Liver (tissue), 9 donors: ENCODE results near the gene DLK1. TPM values are rescaled to one million over a fixed set of nuclear protein-coding genes. Genes with fewer than 3 reads are reported as not detected.

Experiments used
- DNase-seq: peaks from one replicate; pipeline ENCODE4 v3.0.0-alpha.2; 2017; ENCODE audit warnings: low spot score
- H3K27ac ChIP-seq, 2 donors: one replicate each; pipeline ENCODE4 v1.7.0; 2013; ENCODE audit warnings: inconsistent platforms in 2 of 2, low read length in 2 of 2, control low read depth in 1 of 2, low read depth in 1 of 2, mild to moderate bottlenecking in 1 of 2
- H3K27me3 ChIP-seq, 4 donors: one replicate each; pipeline versions ENCODE4 v1.6.1 to v1.7.0; 2013; ENCODE audit warnings: low read length in 3 of 4, inconsistent platforms in 1 of 4, mild to moderate bottlenecking in 1 of 4, moderate library complexity in 1 of 4; ENCODE audit not compliant: control insufficient read depth in 4 of 4, insufficient read depth in 4 of 4
- H3K36me3 ChIP-seq, 4 donors: one replicate each; pipeline versions ENCODE4 v1.6.1 to v1.7.0; 2013; ENCODE audit warnings: low read length in 3 of 4, mild to moderate bottlenecking in 3 of 4, low read depth in 1 of 4, moderate library complexity in 1 of 4; ENCODE audit not compliant: control insufficient read depth in 4 of 4, insufficient read depth in 3 of 4
- H3K4me1 ChIP-seq, 4 donors: one replicate each; pipeline versions ENCODE4 v1.6.1 to v1.7.0; 2013; ENCODE audit warnings: low read length in 3 of 4, mild to moderate bottlenecking in 3 of 4, moderate library complexity in 1 of 4; ENCODE audit not compliant: control insufficient read depth in 4 of 4, insufficient read depth in 4 of 4
- H3K4me3 ChIP-seq, 3 donors: one replicate each; pipeline versions ENCODE4 v1.6.1 to v1.7.0; 2013; ENCODE audit warnings: low read length in 3 of 3, control low read depth in 1 of 3, low read depth in 1 of 3, mild to moderate bottlenecking in 1 of 3
- H3K9ac ChIP-seq, 2 donors: one replicate each; pipeline ENCODE4 v1.7.0; 2013; ENCODE audit warnings: low read length in 2 of 2, mild to moderate bottlenecking in 2 of 2, moderate library complexity in 2 of 2, control low read depth in 1 of 2, low read depth in 1 of 2
- H3K9me3 ChIP-seq, 4 donors: one replicate each; pipeline versions ENCODE4 v1.6.1 to v1.7.0; 2013; ENCODE audit warnings: low read length in 3 of 4; ENCODE audit not compliant: control insufficient read depth in 4 of 4
- ATF3 ChIP-seq: IDR thresholded peaks from 2 replicates; pipeline ENCODE4 v1.6.1; 2016; ENCODE audit warnings: antibody characterized with exemption
- EGR1 ChIP-seq, 2 donors: IDR thresholded peaks; 2 replicates each; pipeline ENCODE4 v1.6.1; 2016 to 2018; ENCODE audit warnings: antibody characterized with exemption in 2 of 2, low read depth in 2 of 2
- FOXA1 ChIP-seq: IDR thresholded peaks from 2 replicates; pipeline ENCODE4 v1.6.1; 2016; ENCODE audit warnings: antibody characterized with exemption
- FOXA2 ChIP-seq: IDR thresholded peaks from 2 replicates; pipeline ENCODE4 v1.6.1; 2016; ENCODE audit warnings: antibody characterized with exemption
- GABPA ChIP-seq, 2 donors: IDR thresholded peaks in 1 of 2; conservative IDR thresholded peaks in 1 of 2; 2 replicates each; pipeline ENCODE4 v1.6.1; 2016; ENCODE audit warnings: antibody characterized with exemption in 2 of 2, mild to moderate bottlenecking in 1 of 2, moderate library complexity in 1 of 2
- HNF4A ChIP-seq, 2 donors: conservative IDR thresholded peaks; 2 replicates each; pipeline ENCODE4 v1.6.1; 2016; ENCODE audit warnings: antibody characterized with exemption in 2 of 2, mild to moderate bottlenecking in 2 of 2
- HNF4G ChIP-seq: IDR thresholded peaks from 2 replicates; pipeline ENCODE4 v1.6.1; 2016; ENCODE audit warnings: antibody characterized with exemption
- JUND ChIP-seq, 2 donors: IDR thresholded peaks; 2 replicates each; pipeline ENCODE4 v1.6.1; 2016; ENCODE audit warnings: antibody characterized with exemption in 2 of 2
- MAX ChIP-seq: IDR thresholded peaks from 2 replicates; pipeline ENCODE4 v1.6.1; 2016; ENCODE audit warnings: antibody characterized with exemption
- NR2F2 ChIP-seq: IDR thresholded peaks from 2 replicates; pipeline ENCODE4 v1.6.1; 2016; ENCODE audit warnings: antibody characterized with exemption
- RAD21 ChIP-seq, 2 donors: IDR thresholded peaks; 2 replicates each; pipeline ENCODE4 v1.6.1; 2016; ENCODE audit warnings: antibody characterized with exemption in 2 of 2, mild to moderate bottlenecking in 2 of 2
- RXRA ChIP-seq, 2 donors: IDR thresholded peaks; 2 replicates each; pipeline ENCODE4 v1.6.1; 2017 to 2018; ENCODE audit warnings: antibody characterized with exemption in 2 of 2, mild to moderate bottlenecking in 1 of 2
- SP1 ChIP-seq: IDR thresholded peaks from 2 replicates; pipeline ENCODE4 v1.6.1; 2018; ENCODE audit warnings: antibody characterized with exemption, mild to moderate bottlenecking
- TAF1 ChIP-seq: conservative IDR thresholded peaks from 2 replicates; pipeline ENCODE4 v1.6.1; 2016; ENCODE audit warnings: antibody characterized with exemption, mild to moderate bottlenecking
- YY1 ChIP-seq: IDR thresholded peaks from 2 replicates; pipeline ENCODE4 v1.6.1; 2016; ENCODE audit warnings: antibody characterized with exemption, mild to moderate bottlenecking
- WGBS: extraction: QIAGEN DNeasy Blood & Tissue Kit; methylation state at CpG from one replicate; pipeline ENCODE4 v1.1.7; 2013; 5-methylcytosine and 5-hydroxymethylcytosine counted together
- polyA plus RNA-seq, 2 donors: library from polyadenylated mRNA; stranded (reverse) in 1 of 2; unstranded in 1 of 2; fragments of 200-250 nt in 1 of 2; fragments of >200 nt in 1 of 2; fragmentation: Nextera tagmentation in 1 of 2; extraction: Ambion mirVana in 1 of 2; gene quantifications; one replicate each; pipeline versions ENCODE4 v1.2.1 to v1.2.3, GENCODE V29; 2013 to 2015
- total RNA-seq, 2 donors: library from RNA; depleted of rRNA; stranded (reverse); fragments of >200 nt; gene quantifications; one replicate each; pipeline ENCODE4 v1.2.3, GENCODE V29; 2014
- TF ChIP-seq, protein P1 (sequence below): IDR thresholded peaks from 2 replicates; pipeline ENCODE4 v1.6.1; 2016; ENCODE audit warnings: antibody characterized with exemption
- TF ChIP-seq, protein P2 (sequence below): IDR thresholded peaks from 2 replicates; pipeline ENCODE4 v1.6.1; 2016; ENCODE audit warnings: antibody characterized with exemption, mild to moderate bottlenecking
- TF ChIP-seq, protein P3 (sequence below): fragments of 150-350 bp; IDR thresholded peaks from 2 replicates; pipeline ENCODE4 v1.5.1; 2017; ENCODE audit warnings: improper control_type of control experiment, low read depth, low read length; ENCODE audit not compliant: missing input control
- donor health status: healthy.
- donor health status: healthy.
- donor health status: healthy.
- donor health status: healthy.
- donor health status: healthy.

Gene DLK1
- total and polyA plus RNA-seq, 4 donors: 0.42 to 331 (median 1.8) TPM; not detected in 1

- Histone ChIP-seq H3K27ac (no peak overlapping the region), H3K4me1 (no peaks in the 10 kb centered on the region), H3K9ac (no peak overlapping the region), H3K9me3 (no peaks in the 10 kb centered on the region), H3K4me3 (no peak overlapping the region), H3K36me3 (no peaks in the 10 kb centered on the region), H3K27me3 (peaks cover 0 to 10% (median 0%) of the 10 kb centered on the region in 4 donors)
- peak; percentile 37 for DNase-seq
- no peak for TF ChIP-seq EGR1 (IDR thresholded peaks at IDR 0.05; ENCODE audit: low read depth in 2 of 2)
- no peak for TF ChIP-seq ATF3
- TF ChIP-seq HNF4G: no peak
- TF ChIP-seq NR2F2: no peak
- TF ChIP-seq, protein P1, sequence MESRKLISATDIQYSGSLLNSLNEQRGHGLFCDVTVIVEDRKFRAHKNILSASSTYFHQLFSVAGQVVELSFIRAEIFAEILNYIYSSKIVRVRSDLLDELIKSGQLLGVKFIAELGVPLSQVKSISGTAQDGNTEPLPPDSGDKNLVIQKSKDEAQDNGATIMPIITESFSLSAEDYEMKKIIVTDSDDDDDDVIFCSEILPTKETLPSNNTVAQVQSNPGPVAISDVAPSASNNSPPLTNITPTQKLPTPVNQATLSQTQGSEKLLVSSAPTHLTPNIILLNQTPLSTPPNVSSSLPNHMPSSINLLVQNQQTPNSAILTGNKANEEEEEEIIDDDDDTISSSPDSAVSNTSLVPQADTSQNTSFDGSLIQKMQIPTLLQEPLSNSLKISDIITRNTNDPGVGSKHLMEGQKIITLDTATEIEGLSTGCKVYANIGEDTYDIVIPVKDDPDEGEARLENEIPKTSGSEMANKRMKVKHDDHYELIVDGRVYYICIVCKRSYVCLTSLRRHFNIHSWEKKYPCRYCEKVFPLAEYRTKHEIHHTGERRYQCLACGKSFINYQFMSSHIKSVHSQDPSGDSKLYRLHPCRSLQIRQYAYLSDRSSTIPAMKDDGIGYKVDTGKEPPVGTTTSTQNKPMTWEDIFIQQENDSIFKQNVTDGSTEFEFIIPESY: no peak
- TF ChIP-seq FOXA1: no peak
- TF ChIP-seq JUND (IDR thresholded peaks at IDR 0.05): no peak
- TF ChIP-seq GABPA (IDR thresholded peaks at IDR 0.05 in 1 of 2, conservative IDR thresholded peaks at IDR 0.05 in 1 of 2): no peak
- TF ChIP-seq TAF1: no peak
- TF ChIP-seq FOXA2: no peak
- TF ChIP-seq RXRA (IDR thresholded peaks at IDR 0.05): no peak
- TF ChIP-seq SP1: no peak
- no peak for TF ChIP-seq RAD21 (IDR thresholded peaks at IDR 0.05)
- TF ChIP-seq, protein P2, sequence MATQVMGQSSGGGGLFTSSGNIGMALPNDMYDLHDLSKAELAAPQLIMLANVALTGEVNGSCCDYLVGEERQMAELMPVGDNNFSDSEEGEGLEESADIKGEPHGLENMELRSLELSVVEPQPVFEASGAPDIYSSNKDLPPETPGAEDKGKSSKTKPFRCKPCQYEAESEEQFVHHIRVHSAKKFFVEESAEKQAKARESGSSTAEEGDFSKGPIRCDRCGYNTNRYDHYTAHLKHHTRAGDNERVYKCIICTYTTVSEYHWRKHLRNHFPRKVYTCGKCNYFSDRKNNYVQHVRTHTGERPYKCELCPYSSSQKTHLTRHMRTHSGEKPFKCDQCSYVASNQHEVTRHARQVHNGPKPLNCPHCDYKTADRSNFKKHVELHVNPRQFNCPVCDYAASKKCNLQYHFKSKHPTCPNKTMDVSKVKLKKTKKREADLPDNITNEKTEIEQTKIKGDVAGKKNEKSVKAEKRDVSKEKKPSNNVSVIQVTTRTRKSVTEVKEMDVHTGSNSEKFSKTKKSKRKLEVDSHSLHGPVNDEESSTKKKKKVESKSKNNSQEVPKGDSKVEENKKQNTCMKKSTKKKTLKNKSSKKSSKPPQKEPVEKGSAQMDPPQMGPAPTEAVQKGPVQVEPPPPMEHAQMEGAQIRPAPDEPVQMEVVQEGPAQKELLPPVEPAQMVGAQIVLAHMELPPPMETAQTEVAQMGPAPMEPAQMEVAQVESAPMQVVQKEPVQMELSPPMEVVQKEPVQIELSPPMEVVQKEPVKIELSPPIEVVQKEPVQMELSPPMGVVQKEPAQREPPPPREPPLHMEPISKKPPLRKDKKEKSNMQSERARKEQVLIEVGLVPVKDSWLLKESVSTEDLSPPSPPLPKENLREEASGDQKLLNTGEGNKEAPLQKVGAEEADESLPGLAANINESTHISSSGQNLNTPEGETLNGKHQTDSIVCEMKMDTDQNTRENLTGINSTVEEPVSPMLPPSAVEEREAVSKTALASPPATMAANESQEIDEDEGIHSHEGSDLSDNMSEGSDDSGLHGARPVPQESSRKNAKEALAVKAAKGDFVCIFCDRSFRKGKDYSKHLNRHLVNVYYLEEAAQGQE: no peak
- TF ChIP-seq, protein P3, sequence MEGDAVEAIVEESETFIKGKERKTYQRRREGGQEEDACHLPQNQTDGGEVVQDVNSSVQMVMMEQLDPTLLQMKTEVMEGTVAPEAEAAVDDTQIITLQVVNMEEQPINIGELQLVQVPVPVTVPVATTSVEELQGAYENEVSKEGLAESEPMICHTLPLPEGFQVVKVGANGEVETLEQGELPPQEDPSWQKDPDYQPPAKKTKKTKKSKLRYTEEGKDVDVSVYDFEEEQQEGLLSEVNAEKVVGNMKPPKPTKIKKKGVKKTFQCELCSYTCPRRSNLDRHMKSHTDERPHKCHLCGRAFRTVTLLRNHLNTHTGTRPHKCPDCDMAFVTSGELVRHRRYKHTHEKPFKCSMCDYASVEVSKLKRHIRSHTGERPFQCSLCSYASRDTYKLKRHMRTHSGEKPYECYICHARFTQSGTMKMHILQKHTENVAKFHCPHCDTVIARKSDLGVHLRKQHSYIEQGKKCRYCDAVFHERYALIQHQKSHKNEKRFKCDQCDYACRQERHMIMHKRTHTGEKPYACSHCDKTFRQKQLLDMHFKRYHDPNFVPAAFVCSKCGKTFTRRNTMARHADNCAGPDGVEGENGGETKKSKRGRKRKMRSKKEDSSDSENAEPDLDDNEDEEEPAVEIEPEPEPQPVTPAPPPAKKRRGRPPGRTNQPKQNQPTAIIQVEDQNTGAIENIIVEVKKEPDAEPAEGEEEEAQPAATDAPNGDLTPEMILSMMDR: no peak
- TF ChIP-seq HNF4A (conservative IDR thresholded peaks at IDR 0.05): no peak
- TF ChIP-seq MAX: no peak
- no peak for TF ChIP-seq YY1
- WGBS: 66% methylated on average over 10 of the region's 10 CpGs
These were observed 23.4 kb downstream of the DLK1 start for GRCh38 chr14:100749967-100750597.
